Skeletal muscle tissue (tissue), 4 donors: ENCODE results near the gene GMEB2. TPM values are rescaled to one million over a fixed set of nuclear protein-coding genes. Genes with fewer than 3 reads are reported as not detected.
"Not testable (repeated sequence)": the region's sequence is repeated elsewhere in the genome, so short reads cannot be mapped to it uniquely, and the experiment has no call there.

Source experiments
- H3K27ac ChIP-seq: one replicate; pipeline ENCODE4 v1.7.0; 2013; ENCODE audit warnings: mild to moderate bottlenecking, low read depth, low read length, inconsistent platforms
- H3K27me3 ChIP-seq, 3 donors: one replicate each; pipeline ENCODE4 v1.7.0; 2013; ENCODE audit warnings: low read length in 3 of 3; ENCODE audit not compliant: control insufficient read depth in 3 of 3, insufficient read depth in 3 of 3
- H3K36me3 ChIP-seq, 3 donors: one replicate each; pipeline ENCODE4 v1.7.0; 2013; ENCODE audit warnings: low read length in 3 of 3; ENCODE audit not compliant: control insufficient read depth in 3 of 3, insufficient read depth in 3 of 3
- H3K4me1 ChIP-seq, 3 donors: one replicate each; pipeline ENCODE4 v1.7.0; 2013; ENCODE audit warnings: low read length in 3 of 3, mild to moderate bottlenecking in 3 of 3; ENCODE audit not compliant: control insufficient read depth in 3 of 3, insufficient read depth in 3 of 3
- H3K4me3 ChIP-seq, 3 donors: one replicate each; pipeline ENCODE4 v1.7.0; 2013; ENCODE audit warnings: low read length in 3 of 3
- H3K9ac ChIP-seq, 3 donors: one replicate each; pipeline ENCODE4 v1.7.0; 2013; ENCODE audit warnings: low read length in 3 of 3, mild to moderate bottlenecking in 3 of 3, moderate library complexity in 2 of 3, low read depth in 1 of 3
- H3K9me3 ChIP-seq, 3 donors: one replicate each; pipeline ENCODE4 v1.7.0; 2013; ENCODE audit warnings: low read length in 3 of 3; ENCODE audit not compliant: control insufficient read depth in 3 of 3
- total RNA-seq: library from RNA; depleted of rRNA; stranded (reverse); fragments of >200 nt; gene quantifications from one replicate; pipeline ENCODE4 v1.2.3, GENCODE V29; 2014
- donor health status: Osteomylitis.

Gene GMEB2
- total RNA-seq, 1 donor from 2014 or later = 5.7 TPM

DNA sequence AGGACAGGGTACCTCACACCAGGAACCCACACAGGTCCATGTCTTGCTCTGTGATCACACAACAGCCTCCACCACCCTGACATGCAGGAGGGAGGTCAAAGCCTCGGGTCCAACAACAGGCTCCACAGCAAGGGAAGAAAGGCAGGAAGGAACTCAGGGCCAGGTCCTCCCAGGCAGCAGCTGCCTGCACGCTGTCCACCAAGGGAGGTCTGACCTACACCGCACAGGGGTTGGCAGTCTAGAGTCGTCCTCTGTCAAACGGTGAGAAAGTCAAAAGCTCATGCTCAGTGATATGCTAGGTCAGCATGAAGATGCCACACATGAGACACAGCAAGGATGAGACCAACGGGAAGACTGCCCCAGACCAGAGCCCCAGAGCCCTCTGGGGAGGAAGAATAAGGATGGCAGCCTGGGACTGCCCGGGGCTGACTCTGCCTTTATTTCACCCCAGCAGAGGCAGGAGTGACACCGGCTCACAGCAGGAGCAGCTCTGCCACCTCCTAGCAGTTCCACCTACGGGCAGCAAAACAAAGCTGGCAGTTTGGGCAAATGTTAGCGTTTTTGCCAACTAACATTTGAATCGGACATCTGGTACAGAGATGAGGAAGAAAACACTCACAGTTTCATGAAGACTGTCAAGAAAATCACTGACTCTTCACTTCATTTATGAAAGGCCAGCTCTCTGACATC is 8.5 kb downstream of the GMEB2 start:
- no peaks in the 10 kb centered on the region for H3K9me3 ChIP-seq
- no peaks in the 10 kb centered on the region for H3K4me1 ChIP-seq
- no peak overlapping the region for H3K4me3 ChIP-seq
- peaks cover 25 to 34% (median 25%) of the 10 kb centered on the region in 3 donors for H3K36me3 ChIP-seq
- H3K9ac ChIP-seq = no peak overlapping the region
- H3K27ac ChIP-seq = no peak overlapping the region
- H3K27me3 ChIP-seq = no peaks in the 10 kb centered on the region

DNA sequence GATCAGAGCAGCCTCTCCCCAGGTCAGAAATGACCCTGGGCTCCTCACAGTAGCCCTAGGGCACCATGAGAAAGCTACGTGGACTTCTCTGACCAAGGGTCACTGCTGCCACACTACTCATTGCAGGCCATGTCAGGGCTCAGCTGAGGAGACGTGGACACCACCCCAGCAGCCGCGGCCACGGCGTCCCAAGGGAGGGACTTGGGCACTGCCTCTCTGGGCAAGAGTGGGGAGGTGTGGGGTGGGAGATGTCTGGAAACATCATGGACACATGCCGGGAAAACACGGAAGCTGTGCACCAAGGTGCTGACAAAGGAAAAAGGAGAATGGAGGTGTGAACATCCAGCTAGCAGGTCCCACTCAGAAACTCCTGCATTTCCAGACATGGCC is 9.0 kb downstream of the GMEB2 start:
- Histone ChIP-seq H3K4me3 (no peak overlapping the region), H3K36me3 (peaks cover 25 to 34% (median 25%) of the 10 kb centered on the region in 3 donors), H3K27me3 (no peaks in the 10 kb centered on the region), H3K9me3 (no peaks in the 10 kb centered on the region), H3K27ac (no peak overlapping the region), H3K4me1 (peaks cover 0 to 3% (median 0%) of the 10 kb centered on the region in 3 donors), H3K9ac (no peak overlapping the region)

DNA sequence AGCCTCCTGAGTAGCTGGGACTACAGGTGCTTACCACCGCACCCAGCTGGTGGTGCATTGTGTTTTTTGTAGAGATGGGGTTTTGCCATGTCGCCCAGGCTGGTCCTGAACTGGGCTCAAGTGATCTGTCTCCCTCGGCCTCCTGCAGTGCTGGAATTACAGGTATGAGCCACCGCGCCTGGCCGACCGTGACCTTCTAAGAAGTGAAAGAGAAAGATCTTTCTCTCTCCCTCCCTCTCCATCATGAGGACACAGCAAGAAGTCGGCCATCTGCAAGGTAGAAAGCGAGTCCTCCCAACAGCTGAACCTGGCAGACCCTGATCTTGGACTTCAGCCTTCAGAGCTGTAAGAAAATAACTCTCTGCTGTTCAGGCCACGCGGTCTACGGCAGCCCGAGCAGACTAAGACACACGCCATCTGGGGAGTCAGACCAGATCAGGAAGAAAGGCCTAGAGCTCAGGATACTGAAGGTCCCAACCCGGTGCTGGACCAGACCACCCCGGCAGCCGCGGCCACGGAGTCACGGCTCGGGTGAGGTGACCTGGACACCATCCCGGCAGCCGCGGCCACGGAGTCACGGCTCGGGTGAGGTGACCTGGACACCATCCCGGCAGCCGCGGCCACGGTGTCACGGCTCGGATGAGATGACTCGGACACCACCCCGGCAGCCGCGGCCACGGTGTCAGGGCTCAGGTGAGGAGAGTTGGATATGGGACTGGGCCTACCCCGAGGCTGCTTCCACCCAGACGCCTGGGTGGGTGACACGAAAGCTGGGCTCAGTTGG is 9.6 kb downstream of the GMEB2 start:
- peaks cover 25 to 34% (median 25%) of the 10 kb centered on the region in 3 donors for H3K36me3 ChIP-seq
- no peak overlapping the region for H3K9ac ChIP-seq
- H3K4me1 ChIP-seq = peaks cover 0 to 3% (median 0%) of the 10 kb centered on the region in 3 donors
- H3K4me3 ChIP-seq = no peak overlapping the region
- H3K27ac ChIP-seq = no peak overlapping the region
- H3K27me3 ChIP-seq = no peaks in the 10 kb centered on the region
- no peaks in the 10 kb centered on the region for H3K9me3 ChIP-seq

DNA sequence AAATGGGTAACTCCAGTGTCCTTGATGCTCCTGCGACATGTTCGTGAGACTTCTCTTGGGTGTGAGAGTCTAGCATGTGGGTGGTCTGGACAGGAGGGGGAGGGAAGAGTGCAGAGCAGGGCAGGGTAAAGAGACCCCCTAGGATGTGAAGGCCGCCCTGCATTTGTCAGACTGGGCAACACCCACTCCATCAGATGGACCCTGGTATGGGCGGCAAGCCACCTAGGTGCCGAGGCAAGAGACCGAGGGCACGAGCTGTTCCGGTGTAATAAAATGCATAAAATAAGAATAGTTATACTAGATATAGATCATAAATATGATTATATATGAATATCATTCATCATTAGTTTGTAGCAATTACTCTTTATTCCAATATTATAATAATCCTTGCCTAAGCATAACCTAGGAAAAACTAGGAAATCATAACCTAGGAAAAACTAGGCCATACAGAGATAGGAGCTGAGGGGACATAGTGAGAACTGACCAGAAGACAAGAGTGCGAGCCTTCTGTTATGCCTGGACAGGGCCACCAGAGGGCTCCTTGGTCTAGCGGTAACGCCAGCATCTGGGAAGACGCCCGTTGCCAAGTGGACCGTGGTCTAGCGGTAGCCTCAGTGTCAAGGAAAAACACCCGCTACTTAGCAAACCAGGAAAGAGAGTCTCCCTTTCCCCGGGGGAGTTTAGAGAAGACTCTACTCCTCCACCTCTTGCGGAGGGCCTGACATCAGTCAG is 12.9 kb downstream of the GMEB2 start:
- not testable (repeated sequence) for H3K27me3 ChIP-seq, H3K9me3 ChIP-seq, H3K4me3 ChIP-seq, H3K9ac ChIP-seq, H3K4me1 ChIP-seq, H3K27ac ChIP-seq
- H3K36me3 ChIP-seq = peaks cover 21 to 30% (median 22%) of the 10 kb centered on the region in 3 donors

- no peaks in the 10 kb centered on the region for H3K9me3 ChIP-seq
- peaks cover 5 to 15% (median 7%) of the 10 kb centered on the region in 3 donors for H3K36me3 ChIP-seq
- no peak overlapping the region for H3K9ac ChIP-seq
- no peaks in the 10 kb centered on the region for H3K27me3 ChIP-seq
- no peak overlapping the region for H3K4me3 ChIP-seq
- peaks cover 0 to 5% (median 3%) of the 10 kb centered on the region in 3 donors for H3K4me1 ChIP-seq
- H3K27ac ChIP-seq = no peak overlapping the region
Measured at GRCh38 chr20:63612276-63612931, 14.5 kb downstream of the GMEB2 start.

DNA sequence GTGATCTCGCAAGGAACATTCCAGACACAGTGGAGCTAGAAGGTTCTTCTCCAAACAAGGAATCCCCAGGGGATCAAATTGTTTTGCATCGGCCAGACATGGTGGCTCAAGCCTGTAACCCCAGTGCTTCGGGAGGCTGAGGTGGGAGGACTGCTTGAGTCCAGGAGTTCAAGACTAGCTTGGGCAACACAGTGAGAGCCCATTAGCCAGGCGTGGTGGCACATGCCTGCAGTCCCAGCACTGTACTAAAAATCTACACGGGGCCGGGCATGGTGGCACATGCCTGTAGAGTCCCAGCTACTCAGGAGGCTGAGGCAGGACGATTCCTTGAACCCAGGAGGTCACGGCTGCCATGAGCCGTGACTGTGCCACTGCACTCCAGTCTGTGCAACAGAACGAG is 15.3 kb downstream of the GMEB2 start:
- no peaks in the 10 kb centered on the region for H3K9me3 ChIP-seq
- no peak overlapping the region for H3K27ac ChIP-seq
- peaks cover 0 to 5% (median 3%) of the 10 kb centered on the region in 3 donors for H3K4me1 ChIP-seq
- H3K27me3 ChIP-seq = no peaks in the 10 kb centered on the region
- peaks cover 0 to 9% (median 4%) of the 10 kb centered on the region in 3 donors for H3K36me3 ChIP-seq
- H3K4me3 ChIP-seq = no peak overlapping the region
- no peak overlapping the region for H3K9ac ChIP-seq

DNA sequence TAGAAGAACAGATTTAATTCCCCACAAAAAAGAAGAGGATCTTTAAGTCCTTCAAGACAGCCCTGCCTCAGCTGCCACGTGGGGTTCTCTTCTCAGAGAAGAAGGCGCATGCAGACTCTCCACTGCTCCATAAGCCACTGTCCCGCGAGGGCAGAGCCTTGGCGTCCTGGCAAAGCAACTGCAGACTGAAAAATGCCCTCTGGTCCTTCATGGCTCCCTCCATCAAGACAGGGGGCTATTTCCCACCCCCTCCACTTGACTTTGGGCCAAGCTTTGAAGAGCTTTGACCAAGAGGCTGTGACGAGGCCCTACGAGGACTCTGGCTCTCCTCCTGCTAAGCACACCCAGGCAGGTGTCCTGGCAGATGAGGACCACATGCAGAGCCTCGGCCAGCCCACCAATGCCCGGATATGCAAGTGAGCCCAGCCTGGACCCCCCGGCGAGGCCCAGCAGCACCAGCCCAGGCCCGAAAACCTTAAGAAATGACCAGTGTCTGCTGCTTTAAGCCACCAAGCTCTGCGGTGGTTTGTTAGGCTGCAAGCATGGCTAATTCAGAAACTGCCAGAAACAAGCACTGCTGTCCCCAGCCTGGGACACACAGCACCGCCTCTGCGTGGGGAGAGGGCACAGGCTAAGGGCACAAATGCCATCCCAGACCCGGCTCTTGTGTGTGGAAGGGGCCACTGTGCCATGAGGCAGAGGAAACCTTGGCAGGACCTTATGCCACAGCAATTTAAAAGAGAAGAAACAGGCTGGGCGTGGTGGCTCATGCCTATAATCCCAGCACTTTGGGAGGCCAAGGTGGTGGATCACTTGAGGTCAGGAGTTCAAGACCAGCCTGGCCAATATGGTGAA is 16.1 kb downstream of the GMEB2 start:
- peaks cover 0 to 5% (median 3%) of the 10 kb centered on the region in 3 donors for H3K4me1 ChIP-seq
- no peak overlapping the region for H3K4me3 ChIP-seq
- H3K27me3 ChIP-seq = no peaks in the 10 kb centered on the region
- H3K27ac ChIP-seq = no peak overlapping the region
- H3K36me3 ChIP-seq = peaks cover 0 to 5% (median 0%) of the 10 kb centered on the region in 3 donors
- no peak overlapping the region for H3K9ac ChIP-seq
- no peaks in the 10 kb centered on the region for H3K9me3 ChIP-seq

GRCh38 chr20:63606686-63607085 is 20.2 kb downstream of the GMEB2 start:
- Histone ChIP-seq H3K27ac (no peak overlapping the region), H3K36me3 (peaks cover 11 to 14% (median 12%) of the 10 kb centered on the region in 3 donors), H3K9ac (no peak overlapping the region), H3K4me3 (no peak overlapping the region), H3K9me3 (no peaks in the 10 kb centered on the region), H3K4me1 (peaks cover 0 to 5% (median 0%) of the 10 kb centered on the region in 3 donors), H3K27me3 (no peaks in the 10 kb centered on the region)

- H3K4me3 ChIP-seq = no peak overlapping the region
- no peaks in the 10 kb centered on the region for H3K4me1 ChIP-seq
- no peaks in the 10 kb centered on the region for H3K27me3 ChIP-seq
- H3K27ac ChIP-seq = no peak overlapping the region
- no peak overlapping the region for H3K9ac ChIP-seq
- peaks cover 29 to 41% (median 36%) of the 10 kb centered on the region in 3 donors for H3K36me3 ChIP-seq
- H3K9me3 ChIP-seq = no peaks in the 10 kb centered on the region
Measured at GRCh38 chr20:63602321-63602720, 24.6 kb downstream of the GMEB2 start.
